GM11168 (cell line): Measurements from ENCODE around the gene MYO9B.

ENCODE experiments used
- in situ Hi-C: fragments of 300-500 bp; cut with MboI; formaldehyde crosslinking; loops from one replicate; pipeline ENCODE4 v1.12.0; 2022; ENCODE audit warnings: low sequenced_read_pairs; ENCODE audit not compliant: unreplicated experiment

The MYO9B gene

DNA sequence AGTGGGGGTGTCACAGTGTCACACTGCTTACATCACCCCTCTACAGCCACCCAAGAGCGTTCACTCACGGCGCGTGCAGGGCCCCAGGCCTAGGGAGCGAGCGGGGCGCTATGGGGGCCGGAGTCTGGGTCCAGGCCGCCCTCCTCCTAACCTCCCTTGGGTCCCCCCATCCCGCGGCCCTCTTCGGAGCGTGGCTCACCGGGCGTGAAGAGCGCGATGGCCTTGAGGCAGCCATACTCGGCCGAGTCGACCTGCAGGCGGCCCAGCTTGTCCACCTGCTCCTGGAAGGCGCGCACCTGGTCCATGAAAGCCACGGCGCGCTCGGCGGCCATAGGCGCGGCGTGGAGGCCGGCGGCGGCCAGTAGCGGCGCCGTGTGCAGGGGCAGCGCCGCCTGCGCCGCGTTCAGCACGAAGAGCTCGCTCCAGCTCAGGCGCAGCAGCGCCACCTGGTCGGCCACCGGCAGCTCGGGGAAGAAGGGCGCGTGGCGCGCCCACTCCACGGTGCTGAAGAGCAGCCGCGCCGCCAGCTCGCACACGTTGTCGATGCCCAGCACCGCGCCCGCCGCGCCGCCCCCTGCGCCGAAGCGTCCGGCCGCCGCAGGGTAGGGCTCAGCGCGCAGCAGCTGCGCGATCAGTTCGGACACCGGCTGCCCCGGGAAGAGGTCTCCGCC lies 159.9 kb downstream of the MYO9B start:
- in situ Hi-C loops: loop anchor here (5.0 kb wide), 1 partner anchor 168 kb away; no protein-coding TSS in a partner anchor

DNA sequence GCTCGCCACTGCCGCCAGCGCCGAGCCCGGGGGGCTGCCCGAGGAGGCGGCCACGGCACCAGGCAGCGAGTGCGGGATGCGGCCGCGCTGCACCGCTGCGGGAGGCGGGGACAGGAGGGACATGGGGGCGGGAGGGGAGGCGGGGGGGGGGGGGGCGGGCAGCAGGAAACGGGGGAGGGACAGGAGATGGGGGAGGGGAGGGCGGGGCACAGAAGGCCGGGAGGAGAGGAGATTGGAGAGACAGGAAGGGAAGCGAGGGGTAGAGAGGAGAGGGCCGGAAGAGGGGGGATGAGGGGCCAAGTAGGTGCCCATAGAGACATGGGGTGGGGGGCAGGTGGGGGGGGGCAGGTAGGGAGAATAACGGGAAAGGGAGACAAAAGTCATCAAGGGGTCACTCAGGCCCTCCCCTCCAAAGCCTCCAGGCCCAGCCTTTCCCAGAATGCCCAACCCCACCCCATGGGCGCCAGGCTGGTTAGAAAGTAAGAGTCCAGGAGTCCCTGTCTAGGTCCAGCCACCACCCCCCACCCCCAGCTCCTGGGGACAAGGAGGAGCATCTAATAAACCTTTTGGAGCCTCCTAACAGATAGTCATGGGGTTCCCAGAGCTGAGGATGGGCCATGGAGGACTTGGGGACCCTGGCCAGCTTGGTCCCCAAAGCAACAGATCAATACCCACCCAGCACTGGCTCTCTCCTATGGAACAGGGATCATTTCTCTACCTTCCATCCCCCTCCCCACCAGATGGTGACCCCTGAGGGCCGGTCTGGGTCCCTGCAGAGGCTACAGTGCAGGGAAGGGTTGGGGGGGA lies 160.6 kb downstream of the MYO9B start:
- in situ Hi-C loops: loop anchor here (5.0 kb wide), 1 partner anchor 169 kb away; no protein-coding TSS in a partner anchor

DNA sequence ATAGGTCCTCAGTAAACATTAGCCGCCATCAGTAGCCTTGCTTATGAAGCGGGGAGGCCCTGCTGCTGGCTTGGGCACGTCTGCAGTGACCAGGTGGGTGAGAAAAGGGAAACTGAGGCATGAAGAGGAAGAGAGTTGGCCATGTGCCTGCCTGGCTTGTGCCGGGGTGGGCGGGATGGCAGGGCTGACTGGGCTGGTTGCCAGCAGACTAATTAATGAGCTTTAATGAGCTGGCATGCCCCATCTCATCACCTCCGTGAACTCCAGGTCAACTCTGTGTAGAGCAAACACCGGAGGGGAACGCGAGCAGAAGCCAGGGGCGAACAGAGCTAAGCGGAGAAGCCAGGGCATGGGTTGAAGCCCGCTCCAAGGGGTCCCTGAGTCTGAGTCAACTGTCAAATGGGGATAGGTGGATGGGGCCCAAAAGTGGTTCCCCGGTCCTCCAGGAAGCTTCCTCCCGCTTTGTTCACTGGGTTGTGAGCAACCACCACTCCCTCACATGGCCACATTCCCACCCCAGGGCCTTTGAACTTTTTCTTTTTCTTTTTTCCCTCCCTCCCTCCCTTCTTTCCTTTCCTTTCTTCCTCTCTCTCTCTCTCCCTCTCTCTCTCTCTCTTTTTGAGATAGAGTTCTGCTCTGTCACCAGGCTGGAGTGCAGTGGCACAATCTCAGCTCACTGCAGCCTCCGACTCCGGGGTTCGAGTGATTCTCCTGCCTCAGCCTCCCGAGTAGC lies 161.4 kb downstream of the MYO9B start:
- in situ Hi-C loops: loop anchor here (5.0 kb wide), 1 partner anchor 170 kb away; no protein-coding TSS in a partner anchor

DNA sequence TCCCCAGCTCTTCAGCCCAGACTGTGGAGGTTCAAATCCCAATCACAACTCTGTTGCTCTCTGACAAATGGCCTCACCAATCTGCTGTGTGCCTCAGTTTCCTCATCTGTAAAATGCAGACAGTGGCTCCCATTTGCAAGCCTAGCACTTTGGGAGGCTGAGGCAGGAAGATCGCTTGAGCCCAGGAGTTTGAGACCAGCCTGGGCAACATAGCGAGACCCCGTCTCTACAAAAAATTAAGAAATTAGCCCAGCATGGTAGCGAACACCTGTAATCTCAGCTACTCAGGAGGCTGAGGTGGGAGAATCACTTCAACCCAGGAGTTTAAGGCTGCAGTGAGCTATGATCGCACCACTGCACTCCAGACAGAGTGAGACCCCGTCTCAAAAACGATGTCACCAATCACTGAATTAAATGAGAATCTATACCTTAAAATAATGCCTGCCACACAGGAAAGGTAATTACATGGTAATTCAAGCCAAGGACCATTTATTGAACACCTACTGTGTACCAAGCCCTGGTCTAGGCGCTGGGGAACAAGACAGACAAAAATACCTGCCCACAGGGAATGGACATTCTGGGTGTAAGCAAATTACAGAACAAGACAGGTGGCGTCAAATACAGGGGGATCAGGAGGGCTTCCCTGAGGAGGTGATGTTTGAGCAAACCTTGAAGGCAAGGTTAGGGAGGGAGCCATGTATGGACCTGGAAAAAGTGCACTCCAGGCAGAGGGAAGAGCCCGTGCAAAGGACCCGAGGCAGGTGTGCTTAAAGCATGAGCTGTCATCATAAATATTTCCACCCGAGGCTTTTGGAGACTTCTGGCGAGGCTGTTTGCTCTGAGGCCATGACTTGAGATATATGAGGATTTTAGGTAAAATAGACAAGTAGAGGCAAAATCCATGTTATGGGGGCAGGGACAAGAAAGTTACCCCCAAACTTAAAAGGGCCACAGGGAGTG lies 162.4 kb downstream of the MYO9B start:
- in situ Hi-C loops: loop anchor here (5.0 kb wide), 1 partner anchor 171 kb away; no protein-coding TSS in a partner anchor

DNA sequence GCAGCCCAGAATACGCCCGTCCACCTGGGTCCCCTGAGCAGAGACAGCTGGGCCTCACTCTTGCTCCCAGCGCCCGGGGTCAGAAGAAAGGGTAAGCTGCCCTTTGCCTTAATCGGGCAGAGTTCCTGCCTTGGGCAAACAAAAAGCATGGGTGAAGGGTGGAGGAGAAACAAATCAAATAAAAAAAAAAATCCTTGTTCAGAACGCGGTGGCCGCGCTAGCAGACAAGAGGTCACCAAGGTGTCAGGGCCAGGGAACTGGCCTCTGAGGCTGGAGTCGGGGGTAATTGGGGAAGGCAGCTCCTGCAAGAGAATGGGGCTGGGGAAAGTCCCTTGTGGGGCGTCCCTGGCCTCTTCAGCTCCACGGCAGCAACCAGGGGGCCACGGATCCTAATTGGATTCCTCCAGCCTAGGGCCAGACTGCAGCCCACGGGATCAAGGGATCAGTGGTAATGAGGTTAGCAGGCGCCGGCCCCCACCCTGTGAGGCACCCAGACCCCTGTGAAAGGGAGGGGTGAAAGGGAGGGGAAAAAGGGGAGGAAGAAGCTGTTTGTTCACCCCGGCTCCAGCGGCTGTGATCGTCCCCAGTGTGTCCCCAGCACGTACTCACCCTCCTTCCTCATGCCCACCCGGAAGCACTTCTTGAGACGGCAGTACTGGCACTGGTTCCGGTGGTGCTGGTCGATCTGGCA lies 164.6 kb downstream of the MYO9B start:
- in situ Hi-C loops: no loop called here

DNA sequence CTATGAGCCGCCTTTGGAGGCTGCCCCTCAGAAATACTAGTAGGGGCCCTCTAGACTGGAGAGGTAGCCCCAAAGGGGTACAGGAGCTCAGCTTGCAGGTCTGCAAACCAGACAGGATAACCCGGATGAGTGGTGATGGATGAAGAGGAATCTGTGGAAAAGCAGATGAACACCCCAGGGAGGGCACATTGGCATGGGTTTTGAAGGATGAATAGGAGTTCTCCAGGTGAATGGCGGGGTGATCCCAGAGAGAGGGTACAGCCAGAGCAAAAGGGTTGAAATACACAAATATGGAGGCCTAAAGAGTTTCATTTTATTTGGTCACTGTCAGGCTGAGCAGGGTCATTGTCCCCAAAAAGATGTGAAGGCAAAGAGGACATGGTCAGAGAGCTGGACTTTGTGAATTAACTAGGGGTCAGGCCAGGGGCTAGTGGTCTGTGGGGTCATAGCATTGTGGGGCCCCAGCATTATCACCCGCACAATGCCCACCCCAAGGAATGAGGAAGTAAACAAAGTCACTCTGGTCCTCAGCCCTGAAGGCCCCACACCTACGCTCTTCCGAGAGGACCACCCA lies 165.3 kb downstream of the MYO9B start:
- in situ Hi-C loops: no loop called here

DNA sequence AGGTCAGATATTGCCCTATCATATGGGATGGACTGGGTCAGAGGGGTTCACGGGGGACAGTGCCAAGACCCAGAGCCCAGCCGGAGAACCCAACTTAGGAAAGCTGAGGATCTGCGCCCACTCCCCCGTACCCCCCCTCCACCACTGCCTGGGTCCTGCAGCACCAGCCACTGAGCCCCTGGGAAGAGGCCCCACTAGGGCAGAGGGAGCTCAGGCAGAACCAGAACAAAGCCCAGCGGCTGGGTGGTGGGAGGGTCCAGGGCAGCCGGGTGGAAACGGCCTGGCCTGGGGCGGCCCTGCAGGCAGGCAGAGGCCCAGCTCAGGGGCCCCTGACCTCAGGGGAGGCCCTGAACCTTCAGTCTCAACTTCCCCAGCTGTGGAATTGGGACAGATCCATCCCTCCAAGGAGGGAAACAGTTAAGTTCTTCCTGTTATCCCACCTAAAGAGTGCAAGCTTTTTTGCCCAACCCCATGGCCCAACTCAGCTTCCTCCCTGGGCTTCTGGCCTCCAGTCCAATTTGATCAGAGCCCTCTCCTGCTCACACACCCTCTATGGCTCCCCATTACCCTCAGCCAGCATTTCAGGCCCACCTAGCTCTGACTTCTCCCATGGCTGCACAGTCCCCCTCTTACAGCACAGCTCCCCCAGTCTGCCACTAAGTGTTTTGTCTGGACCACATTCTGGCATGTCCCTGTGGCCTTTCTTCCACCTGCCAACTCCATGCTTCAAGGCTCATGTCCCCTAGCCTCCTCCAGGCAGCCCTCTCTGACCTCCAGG lies 167.0 kb downstream of the MYO9B start:
- in situ Hi-C loops: no loop called here

DNA sequence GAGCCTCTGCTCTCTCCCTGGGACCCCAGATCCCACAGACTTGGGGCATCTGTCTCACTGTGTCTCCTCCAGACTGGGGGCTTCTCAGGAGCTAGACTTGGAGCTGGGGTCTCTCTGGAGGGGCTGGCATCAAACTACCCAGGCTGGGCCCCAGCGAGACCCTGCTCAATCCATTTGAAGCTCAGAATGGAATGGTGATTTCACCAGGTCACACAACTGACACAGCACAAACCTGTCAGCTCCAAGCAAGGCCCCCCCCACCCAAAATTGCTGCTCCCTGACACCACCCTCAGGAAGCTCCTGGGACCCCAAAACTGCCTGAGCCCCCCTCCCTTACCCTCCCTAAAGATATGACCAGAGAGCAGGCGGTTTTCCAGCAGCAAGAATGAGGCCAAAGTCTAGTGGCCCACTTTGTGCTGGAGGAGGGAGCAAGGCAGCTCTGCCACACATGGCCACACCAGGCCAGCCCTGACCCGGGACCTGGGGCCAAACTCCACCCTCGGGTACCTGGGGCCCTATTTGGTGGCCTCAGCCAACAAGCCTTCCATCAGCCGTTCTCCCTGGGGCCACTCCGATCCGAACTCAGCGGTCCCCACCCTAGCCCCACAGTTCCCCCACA lies 167.7 kb downstream of the MYO9B start:
- in situ Hi-C loops: no loop called here

DNA sequence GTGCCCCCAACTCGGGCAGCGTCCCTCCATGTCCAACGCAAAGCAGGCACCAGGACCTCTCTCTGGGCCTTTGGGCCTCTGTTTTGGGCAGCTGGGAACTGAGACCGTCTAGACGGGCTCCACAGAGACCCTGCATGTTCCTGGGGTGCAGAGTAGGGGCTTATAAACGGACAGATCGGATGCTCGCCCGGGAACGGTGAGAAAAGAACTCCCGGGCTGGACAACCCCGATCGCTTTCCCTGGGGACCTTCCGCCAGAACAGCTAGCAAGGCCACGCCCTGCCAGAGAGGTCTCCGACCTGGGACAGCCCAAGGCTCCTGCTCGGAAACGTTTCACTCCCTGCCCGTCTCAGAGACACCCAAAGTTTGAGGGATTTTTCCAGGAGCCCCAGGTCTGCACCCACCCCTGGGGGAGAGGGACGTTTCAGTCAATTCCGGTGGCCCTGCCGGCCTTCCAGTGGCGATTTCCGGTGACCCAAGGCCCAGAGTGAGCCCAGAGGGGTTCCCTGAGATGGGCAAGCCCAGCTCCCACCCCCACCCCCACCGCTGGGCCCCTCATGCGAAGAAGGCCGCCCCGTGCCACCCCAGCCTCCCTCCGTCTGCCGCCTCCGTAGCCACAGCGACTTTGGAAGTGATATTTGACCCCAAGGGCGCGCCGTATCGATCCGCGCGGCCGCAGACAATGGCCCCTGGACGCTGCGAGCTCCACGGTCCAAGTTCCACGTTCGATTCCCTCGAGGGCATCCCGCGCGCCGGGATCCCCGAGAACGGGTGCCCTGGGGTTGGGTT lies 168.4 kb downstream of the MYO9B start:
- in situ Hi-C loops: no loop called here

DNA sequence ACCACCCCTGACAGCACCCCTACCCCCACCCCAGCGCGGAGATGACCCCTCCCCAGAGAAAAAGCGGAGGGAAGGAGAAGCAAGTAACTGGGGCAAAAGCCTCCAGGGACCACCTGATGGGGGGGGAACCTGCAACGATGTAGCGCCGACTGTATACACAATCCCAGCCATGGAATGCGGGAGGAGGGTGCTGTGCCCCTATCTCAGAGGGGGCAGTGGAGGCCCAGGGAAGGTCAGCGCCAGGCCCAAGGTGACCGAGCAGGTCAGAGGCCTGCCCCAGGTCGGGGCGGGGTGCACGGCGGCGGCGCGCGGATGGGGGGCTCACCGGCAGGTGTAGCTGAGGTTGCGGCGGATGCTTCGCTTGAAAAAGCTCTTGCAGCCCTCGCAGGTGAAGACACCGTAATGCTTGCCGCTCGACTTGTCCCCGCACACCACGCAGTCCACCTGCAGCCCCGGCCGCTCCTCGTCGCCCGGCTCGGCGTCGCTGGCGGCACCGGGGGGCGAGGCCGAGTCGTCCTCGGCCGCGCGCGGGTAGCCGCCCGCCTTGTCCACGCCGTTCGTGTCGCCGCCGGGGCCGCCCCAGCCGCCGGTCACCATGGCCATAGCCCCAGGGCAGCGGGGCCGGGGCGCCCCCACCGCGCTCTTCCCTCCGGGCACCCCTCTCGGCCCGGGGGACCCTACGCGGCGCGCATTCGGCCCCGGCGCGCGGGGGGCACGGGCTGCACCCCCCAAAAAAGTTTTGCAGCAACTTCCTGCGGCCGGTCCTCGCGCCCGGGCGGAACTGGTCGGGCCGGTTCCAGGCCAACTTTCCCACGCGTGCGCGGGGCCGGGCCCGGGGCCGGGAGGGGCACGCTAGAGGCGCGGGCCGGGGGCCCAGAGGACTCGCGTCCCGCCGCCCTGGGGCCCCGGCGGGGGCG lies 169.3 kb downstream of the MYO9B start:
- in situ Hi-C loops: no loop called here

DNA sequence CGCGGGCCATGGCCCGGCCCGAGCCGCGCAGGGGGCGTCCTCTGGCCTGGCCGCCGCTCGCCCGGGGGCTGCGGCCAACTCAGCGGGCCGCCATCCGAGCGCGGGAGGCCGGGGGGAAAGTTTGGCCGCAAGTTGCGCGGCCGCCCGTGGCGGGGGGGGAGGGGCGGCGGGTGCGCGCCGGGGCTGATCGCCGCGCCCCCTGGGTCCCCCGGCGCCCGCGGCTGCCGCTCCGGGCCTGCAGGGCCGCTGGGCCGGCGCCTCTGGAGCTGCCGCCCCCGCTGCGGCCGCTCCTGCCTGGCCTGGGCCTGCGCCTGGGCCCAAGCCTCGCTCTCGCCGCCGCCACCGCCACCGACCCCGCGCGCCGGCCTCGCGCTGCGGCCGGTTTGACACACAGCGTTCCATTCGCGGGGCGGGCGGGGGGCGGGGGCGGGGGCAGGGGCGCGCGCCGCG lies 170.0 kb downstream of the MYO9B start, which contains the start of gene NR2F6:
Gene NR2F6, minus strand, starts transcription at position 385 of the 450 bp plus-strand sequence. CDS start 699 bp downstream, outside the sequence.
- in situ Hi-C loops: no loop called here

DNA sequence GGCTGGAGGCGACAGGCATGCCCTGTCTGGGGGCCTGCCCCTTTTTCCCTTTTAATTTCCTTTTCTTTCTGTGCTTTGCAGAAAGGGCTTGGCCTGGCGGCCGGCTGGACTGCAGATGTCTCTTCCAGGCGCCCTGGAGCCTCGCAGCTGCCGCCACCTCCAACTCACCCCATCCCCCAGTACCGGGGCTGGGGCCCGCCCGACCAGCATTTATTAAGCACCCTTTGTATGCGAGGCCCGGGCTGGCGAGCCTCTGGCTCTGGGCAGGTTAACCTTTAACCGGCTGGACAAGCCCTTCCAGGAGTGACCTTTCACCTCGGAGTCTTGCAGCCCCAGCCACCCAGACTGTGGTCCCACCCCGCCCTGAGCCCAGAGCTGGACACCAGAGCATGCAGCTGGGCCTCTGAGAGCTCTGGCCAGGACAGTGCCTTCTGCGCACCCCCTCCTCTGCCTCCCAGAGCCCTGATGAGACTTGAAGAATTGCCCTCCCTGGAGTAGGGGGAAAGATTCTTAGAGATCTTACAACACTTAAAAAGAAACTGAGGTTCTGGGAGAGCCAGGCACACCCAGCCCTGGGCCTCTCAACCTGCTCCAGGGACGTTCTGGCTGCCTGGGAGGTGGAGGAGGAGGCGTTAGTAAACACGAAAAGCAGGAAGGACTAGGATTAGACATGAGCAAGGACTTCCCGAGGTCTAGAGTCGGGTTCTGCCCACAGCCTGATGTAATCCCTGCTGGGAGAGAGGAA lies 171.3 kb downstream of the MYO9B start:
- in situ Hi-C loops: no loop called here

DNA sequence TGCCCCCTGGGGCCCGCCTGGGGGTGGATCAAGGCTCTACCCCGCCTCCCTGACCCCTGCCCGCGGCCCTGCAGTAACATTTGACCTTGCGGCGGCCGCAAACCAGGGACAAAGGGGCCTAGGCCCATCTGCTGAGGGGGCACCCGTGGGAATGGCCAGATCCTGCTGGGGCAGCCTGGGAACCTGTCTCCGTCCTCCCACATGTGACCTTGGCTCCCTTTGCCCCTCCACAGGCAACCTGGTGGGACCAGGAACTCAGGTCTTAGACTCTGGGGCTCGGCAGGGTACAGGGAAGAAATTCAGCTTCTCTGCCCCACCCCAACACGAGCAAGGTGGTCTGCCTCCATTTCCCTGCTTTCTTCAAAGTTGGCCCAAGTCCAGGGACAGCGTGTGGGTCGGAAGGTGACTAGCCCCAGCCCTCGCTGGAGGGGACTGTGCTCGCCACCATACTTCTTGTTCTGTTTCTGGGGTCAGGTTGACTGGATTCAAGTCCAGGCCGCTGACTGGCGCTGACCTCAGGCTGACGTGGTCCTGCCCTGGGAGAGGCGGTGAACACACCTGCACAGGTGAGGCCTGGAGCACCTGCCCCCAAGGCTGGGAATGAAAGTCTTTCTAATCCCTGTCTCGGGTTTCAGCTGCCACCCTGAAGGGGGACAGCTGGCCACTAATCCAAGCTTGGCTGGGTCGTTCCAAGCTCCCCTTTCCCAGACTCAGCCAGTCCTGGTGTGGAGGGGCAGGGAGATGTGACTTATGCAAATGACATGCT lies 172.6 kb downstream of the MYO9B start:
- in situ Hi-C loops: no loop called here

DNA sequence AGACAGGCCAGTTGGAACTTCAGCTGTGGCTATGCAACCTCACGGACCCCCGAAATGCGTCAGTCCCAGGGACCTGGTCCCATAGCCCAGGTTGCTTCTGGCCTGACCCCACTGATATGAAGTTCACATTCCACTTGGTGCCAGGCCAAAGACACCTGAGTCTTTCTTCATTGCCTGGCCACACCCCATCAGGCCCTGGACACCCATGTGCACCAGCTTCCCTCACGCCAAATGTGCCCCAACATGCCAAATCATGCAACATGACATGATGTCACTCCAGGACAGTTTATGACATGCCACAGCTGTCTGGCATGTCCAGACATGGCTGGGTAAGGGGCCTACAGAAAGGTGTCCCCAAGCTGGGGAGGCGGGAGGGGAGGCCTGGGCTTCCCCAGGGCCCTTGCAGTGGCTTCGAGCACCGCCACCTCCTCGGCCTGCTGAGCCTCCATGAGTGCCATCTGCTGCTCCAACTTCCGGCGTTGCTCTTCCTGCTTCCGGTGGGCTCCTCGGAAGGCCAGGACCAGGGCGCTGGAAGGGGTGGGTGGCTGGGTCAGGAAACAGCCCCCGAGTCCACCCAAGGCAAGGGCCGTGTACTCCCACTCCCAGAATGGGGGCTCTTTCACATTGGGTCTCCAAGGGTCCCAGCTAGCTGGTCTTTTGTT lies 174.4 kb downstream of the MYO9B start:
- in situ Hi-C loops: no loop called here
